ENCODE measurements around the gene NFYC.

NFYC gene

DNA sequence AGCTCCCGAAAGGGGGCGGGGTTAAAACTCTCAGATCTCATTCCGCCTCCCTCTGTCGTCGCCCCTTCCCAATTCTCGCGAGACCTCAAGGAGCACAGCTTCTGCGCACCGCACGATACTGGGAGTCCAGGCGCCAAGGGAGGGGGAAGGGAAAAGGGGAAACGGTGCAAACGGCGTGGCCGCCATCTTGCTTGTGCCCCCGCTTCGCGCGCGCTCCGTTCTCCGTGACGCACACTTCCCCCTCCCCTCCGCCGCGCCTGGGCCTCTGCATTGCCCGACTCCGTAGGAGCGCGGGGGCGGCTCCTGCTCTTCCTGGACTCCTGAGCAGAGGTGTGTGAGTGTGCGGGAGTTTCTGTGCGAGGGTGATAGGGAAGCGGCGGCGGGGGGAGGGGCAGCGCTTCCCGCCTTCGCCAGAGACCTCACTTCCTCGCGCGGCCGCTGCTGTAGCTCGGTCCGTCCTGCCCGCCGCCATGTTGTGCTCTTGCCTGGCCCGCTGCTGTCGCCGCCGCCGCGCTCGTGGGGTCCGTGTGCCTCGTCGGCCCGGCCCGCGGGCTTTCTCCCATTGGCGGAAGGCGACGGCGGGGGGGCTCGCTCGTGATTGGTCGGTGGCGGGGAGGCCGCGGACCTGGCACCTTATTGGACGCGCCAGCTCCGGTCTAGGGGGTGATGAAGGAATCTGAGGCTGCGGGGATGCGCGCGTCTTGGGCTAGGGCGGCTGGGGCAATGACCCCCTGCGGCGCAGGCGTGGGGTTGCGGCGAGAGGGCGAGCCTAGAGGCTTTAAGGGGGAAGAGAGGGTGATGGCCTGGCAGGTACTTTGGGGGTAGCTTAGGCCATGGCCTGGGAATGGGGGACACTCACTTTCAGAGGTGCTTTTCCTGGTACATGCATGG, at the start of gene NFYC:
Gene NFYC, plus strand, starts transcription at position 167 of the 891 bp plus-strand sequence. CDS start 47,140 bp downstream, outside the sequence.
- peak; percentile 100 for DNase-seq

DNA sequence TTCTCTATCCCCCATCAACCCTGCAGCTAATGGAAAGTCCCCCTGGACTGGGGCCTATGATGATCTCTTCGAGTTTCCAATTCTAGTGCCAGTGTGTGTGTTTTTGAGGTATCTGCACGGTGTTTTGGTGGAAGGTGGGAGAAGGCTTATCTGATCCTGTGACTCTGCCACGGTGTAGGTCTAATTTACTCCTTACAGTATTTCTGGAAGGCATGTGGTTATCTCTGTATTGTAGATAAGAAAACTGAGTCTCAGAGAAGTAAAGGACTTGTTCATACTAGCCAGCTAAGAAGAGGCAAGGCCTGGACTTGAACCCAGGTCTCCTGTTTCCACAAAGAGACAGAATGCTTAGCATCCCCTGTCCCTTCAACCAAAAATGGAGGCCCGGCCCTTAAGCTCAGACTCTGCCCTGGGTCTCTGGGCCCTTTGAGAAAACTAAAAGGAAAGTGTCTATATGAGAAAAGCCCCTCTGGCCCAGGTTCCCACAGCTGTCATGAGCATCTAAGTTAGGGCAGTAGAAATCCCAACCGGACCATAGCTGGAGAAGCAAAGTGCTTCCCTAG, 46.3 kb upstream of the NFYC start:
- DNase-seq = no peak

- no peak for DNase-seq
Observed at GRCh38 chr1:40646315-40646714, 45.2 kb upstream of the NFYC start.

- no peak for DNase-seq
Observed at GRCh38 chr1:40648200-40648599, 43.3 kb upstream of the NFYC start.

- DNase-seq = no peak
Observed at GRCh38 chr1:40648928-40649591, 42.4 kb upstream of the NFYC start.

DNA sequence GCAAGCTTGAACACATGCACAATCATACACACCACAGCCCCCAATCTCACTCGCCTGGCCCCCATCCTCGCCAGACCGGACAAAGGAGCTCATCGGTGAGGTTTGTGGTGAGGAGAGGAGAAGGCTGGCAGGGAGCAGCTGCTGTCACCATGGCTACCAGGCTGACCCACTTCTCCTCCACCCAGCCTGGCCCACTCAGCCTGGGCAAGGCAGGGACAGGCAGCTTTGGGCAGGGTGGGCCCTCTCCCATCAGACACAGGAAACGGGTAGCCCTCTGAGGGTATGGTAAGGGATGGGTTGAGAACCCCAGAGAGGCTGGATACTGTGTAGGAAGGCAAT, 41.9 kb upstream of the NFYC start:
- DNase-seq = no peak

DNA sequence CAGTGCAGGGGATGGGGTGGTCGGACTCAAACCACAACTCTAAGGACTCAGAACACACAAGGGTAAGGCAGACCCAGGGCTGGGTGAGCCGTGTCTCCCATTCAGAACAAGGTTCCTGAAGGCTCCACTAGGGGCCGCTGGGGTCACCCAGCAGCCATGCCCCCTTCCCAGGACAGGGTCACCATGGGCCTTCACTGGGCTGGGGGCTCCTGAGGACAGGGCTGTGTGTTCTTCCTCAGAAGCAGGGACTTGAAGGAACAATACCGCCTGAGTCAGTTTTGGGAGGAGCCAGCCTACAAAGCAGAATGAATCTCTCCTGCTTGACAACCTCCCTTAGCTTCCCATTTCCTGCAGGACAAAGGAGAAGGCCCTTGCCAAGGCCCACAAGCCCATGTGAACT, 41.4 kb upstream of the NFYC start:
- no peak for DNase-seq

GRCh38 chr1:40651138-40651857, 40.2 kb upstream of the NFYC start:
- DNase-seq = no peak

- no peak for DNase-seq
Observed at GRCh38 chr1:40652468-40652867, 39.0 kb upstream of the NFYC start.

GRCh38 chr1:40652979-40653378, 38.5 kb upstream of the NFYC start:
- DNase-seq = no peak

GRCh38 chr1:40653851-40654537, 37.5 kb upstream of the NFYC start:
- DNase-seq = peak; percentile 85

DNA sequence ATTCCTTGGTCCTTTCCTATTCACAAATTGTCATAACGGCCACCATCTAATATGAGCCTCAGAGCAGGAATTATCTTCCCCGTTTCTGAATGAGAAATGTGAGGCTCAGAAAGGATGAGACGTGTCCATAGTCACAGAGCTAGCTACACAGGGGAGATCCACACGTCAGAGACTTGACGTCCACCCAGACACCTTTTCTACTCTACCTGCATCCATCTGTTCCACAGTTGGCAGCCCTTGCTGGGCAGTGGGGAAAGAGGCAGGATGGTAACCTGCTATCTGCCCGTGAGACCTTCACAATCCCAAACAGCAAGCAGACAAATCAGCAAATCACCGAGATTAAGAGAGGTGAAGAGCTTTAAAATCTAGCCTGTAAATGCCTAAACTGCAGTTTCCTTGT, 34.5 kb upstream of the NFYC start:
- DNase-seq = no peak

- no peak for DNase-seq
Observed at GRCh38 chr1:40658751-40659648, 32.5 kb upstream of the NFYC start.

- DNase-seq = no peak
Observed at GRCh38 chr1:40659649-40659947, 31.9 kb upstream of the NFYC start.

GRCh38 chr1:40661678-40662077, 29.8 kb upstream of the NFYC start:
- no peak for DNase-seq

DNA sequence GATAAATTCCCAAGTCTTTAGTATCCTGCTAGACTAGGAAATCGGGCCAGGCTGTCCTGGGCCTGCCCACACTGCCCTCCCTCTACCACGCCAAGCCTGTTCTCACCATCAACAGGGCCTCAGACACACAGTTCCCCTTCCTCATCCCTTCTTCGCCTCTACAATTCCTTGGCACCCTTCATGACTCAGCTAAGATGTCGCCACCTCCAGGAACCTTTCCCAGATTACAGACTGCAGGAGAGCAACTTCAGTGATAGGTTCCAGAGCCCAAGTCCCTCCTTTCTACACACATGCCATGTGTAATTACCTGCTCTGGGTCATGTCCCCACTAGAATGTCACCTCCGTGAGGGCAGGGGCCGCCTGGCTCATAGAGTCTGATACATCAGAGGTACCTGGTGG, 29.4 kb upstream of the NFYC start:
- DNase-seq = no peak

DNA sequence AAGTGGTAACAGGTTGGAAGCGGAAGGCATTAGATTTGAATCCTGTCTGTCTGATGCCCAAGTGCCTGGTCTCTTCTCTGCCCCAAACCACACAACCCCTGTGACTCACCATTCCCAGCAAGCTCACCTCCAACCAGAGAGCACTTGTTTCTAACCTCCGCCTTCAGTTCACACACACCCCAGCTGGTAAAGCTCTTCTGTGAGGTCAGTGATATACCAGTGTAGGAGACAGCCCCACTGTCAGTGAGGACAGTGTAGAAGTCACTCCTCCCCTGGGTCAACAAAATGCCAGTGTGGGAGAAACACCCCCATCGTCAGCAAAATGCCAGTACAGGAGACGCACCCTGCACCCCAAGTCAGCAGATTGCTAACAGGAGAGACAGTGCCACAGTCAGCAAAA, 28.6 kb upstream of the NFYC start:
- no peak for DNase-seq

DNA sequence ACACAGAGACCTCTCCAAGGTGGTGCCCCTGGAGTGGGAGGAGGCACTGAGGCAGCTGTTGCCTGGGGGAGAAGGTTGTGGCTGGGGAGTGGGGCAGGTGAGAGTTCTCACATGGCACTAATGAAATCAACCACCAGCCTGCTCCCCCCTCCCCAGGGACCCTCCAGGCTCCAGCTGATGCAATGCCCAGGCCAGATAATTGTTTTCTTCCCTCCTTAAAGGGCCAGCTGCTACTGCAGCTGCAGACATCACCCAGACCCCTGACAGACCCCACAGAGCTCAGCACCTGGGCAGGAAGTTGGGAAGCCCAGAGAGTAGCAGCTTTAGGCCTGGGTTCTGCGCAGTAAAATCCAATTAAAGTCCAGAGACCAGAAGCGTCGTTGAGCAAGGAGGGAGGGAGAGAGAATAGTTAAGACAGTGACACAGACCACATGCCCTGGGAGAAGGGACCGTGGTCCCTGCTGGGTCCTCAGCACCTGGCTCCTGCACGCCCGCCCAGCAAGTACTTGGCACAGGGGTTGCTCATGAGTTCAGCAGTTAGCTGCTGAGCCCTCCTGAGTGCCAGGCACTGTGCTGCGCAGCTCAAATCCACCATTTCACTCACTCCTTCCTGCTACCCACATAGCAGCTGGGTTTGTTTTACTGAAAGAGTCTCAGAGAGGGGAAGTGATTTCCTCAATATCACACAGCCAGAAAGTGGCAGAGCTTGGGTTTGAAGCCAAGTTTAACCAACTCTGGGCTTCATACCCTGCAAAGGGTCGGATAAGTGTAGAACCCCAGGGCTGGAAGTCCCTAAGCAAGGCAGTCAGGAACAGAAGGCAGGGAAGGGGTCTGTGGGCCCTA, 28.0 kb upstream of the NFYC start:
- no peak for DNase-seq

DNA sequence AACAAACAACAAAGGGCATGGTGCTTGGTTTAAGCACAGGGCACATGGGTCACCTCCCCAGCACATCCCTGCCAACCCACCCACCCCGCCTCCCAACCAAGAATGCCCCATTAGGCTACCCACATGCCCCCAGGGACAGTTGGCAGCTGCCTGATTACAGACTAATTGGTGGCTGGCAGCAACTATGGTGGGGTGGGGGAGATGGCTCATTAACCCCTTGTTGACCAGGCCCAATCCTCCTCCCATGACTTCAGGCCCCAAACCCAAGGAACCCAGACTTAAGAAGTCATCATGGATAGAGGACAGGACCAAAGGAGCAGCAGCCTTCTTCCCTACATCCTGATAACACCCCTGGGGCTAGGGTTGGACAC, 27.4 kb upstream of the NFYC start:
- no peak for DNase-seq

DNA sequence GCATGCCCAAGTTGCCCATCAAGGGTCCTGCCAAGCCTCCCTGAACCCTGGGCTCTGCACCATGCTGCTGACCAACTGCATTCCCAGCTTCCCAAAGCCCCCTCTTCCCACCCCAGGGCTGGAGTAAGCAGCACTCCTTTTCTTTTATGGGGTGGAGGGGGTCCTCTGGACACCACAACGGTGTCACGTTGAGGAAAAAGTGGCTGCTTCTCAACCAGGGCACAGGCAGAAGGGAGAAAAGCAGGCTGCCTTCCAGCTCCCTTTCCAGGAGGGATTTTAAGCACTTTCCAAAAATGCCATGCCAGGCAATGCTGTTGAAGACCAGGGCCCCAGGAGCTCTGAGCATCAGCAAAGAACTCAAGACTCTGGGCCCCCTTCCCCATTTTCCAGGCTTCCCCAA, 26.7 kb upstream of the NFYC start:
- no peak for DNase-seq

Data from NCI-H748 treated with DMSO at 0.1 percent for 48 hours (cell line).